GM15510 (cell line): Measurements from ENCODE around the gene CHI3L2.

Source experiments
- POLR2A ChIP-seq: IDR thresholded peaks from 3 replicates; pipeline ENCODE4 v1.6.1; 2011; ENCODE audit warnings: borderline replicate concordance; ENCODE audit not compliant: insufficient read length; ENCODE audit errors: extremely low read depth

CHI3L2 gene

GRCh38 chr1:111227434-111227833 lies at the start of gene CHI3L2:
Gene CHI3L2, plus strand, starts transcription at chr1:111227713. Its CDS starts 17 bp downstream, at chr1:111227730.
- TF ChIP-seq POLR2A = no peak

- no peak for TF ChIP-seq POLR2A
Measured at GRCh38 chr1:111179968-111180533, 47.5 kb upstream of the CHI3L2 start.

- TF ChIP-seq POLR2A = no peak
Measured at GRCh38 chr1:111182052-111182451, 45.5 kb upstream of the CHI3L2 start.

GRCh38 chr1:111183308-111184069 lies 44.0 kb upstream of the CHI3L2 start:
- no peak for TF ChIP-seq POLR2A

GRCh38 chr1:111184663-111185062 lies 42.9 kb upstream of the CHI3L2 start:
- no peak for TF ChIP-seq POLR2A

GRCh38 chr1:111190931-111191451 lies 36.5 kb upstream of the CHI3L2 start:
- TF ChIP-seq POLR2A = no peak

GRCh38 chr1:111191496-111191895 lies 36.0 kb upstream of the CHI3L2 start:
- TF ChIP-seq POLR2A = no peak

GRCh38 chr1:111192074-111192473 lies 35.4 kb upstream of the CHI3L2 start:
- TF ChIP-seq POLR2A = no peak

GRCh38 chr1:111192658-111193519 lies 34.6 kb upstream of the CHI3L2 start:
- no peak for TF ChIP-seq POLR2A

GRCh38 chr1:111193712-111194480 lies 33.6 kb upstream of the CHI3L2 start:
- no peak for TF ChIP-seq POLR2A

GRCh38 chr1:111195002-111195684 lies 32.4 kb upstream of the CHI3L2 start:
- no peak for TF ChIP-seq POLR2A

- TF ChIP-seq POLR2A = no peak
Measured at GRCh38 chr1:111196213-111196612, 31.3 kb upstream of the CHI3L2 start.

- no peak for TF ChIP-seq POLR2A
Measured at GRCh38 chr1:111197598-111198284, 29.8 kb upstream of the CHI3L2 start.
